Activated T-helper 9 cell treated with anti-CD3 and anti-CD28 coated beads, Interleukin-2, amount 50 U/mL, for 16 hours (primary cell): ENCODE results near the gene AGAP3.

Source experiments
- DNase-seq: peaks from one replicate; pipeline ENCODE4 v3.0.0-alpha.2; 2020; ENCODE audit warnings: low read depth

AGAP3 gene

DNA sequence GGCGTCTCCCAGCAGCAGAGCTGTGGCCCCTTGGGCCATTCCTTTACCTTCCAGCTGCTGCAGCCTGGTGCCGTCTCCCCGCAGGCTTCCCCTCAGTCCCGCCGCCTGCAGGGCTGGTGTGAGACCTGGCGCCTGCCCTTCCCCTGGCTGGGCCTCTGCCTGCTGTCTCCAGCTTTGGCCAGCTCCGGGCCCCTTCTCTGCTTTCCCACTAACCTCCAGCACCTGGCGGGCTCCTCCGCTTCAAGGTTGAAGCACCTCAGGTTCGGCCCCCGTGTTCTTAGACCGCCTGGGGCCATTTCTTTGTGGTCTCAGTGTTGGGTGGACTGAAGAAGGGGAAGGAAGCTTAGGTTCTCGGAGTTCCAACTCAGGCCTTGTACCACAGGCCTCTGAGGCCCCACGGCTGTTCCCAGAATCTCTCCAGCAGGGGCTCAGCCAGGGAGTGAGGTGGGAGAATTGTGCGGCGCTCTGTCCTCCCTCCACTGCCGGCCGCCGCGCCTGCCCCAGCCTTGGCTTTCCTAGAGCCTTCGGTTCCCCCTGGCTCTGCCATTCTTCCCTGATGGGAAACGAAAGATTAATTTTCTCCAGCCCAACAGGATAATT, 50.9 kb downstream of the AGAP3 start:
- no peak for DNase-seq

DNA sequence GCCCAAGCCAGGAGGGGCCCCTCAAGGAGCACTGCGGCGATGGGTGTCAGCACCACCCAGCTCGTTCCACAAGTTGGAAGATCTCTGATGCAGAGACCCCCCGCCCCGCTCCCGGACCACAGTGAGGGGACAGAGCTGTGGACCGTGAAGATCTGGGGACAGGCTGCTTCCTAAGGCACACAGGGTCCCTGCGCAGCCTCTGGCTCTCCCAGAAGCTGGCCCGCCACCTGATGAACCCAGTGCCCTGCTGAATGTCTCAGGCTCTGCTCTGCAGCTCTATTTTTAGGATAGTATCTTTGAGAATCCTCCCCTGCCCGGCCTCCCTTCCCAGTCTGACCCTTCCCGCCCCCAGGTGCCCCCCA, 51.5 kb downstream of the AGAP3 start:
- no peak for DNase-seq

GRCh38 chr7:151138153-151138851, 52.0 kb downstream of the AGAP3 start:
- DNase-seq: no peak

DNA sequence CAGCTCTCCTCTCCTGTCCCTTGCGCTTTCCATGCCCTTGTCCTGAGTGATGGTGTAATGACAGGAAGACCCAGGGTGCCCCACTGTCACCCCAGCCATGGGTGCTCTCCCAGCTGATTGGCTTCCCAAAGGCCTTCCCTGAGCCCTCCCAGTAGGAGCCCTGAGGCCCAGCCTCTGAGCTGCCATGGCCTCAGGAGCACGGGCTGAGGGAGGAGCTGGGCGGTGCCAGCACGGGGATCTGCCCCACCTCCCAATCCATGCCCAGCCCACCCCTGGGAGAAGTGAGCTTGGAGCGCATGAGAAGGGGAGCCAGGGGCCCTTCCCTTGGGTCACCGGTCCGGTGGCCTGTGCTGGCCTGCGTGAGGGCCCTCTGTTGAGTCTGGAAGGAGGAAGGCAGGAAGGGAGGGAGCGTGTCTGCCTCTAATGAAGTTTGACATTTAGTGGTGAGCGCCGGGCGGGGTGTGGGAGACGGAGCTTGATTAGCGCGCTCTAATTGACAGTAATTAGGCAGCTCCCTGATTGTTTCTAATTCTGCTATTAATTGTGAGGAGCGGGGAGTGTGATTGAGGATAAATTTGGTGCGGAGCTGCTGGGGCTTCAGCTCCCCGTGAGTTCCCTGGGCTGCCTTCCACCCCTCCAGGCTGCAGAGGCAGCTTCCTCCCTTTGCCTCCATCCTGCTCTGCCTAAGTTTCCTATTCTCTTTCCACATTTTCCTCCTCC, 53.0 kb downstream of the AGAP3 start:
- no peak for DNase-seq

DNA sequence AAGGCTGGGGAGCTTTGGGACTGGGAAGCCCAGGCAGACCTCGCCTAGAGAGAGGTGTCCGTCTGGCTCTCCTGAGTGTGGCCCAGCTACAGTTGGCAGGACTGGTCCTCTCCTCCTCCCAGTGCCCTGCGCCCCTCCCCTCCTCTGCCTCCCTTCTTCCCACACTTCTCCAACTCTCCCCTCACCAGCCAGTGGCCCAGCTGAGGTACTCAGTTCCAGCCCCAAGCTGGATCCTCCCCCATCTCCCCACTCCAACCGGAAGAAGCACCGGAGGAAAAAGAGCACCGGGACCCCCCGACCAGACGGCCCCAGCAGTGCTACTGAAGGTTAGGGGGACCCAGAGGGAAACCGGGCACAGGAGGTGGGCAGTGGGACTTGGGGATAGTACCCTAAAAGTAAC, 53.5 kb downstream of the AGAP3 start:
- DNase-seq: no peak

GRCh38 chr7:151140826-151141225, 54.6 kb downstream of the AGAP3 start:
- DNase-seq: no peak

DNA sequence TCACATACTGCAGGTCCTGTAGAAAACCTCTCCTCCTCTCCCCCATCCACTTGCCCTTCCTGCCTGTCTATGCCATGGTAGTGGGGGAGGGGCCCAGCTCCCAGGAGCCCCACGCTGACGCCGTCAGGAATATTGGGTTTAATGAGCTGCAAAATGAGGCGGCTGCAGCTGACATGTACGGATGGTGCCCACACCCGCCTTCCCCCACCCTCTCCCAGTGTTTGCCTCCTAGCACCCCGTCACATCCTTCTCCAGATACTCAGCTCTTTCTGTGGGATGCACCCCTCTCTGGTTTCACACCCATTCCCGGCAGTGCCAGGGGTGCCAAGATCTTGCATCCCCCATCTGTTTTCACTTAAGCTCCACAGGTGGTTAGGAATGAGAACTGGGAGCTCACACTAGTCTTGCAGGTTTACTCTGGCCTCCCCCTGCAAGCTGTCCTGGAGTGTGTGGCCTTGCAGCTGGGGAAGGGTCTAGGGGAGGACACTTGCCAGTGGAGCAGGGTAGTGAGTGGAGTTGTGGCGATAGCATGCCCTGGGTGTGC, 55.1 kb downstream of the AGAP3 start:
- no peak for DNase-seq

GRCh38 chr7:151141855-151142685, 55.8 kb downstream of the AGAP3 start:
- no peak for DNase-seq

GRCh38 chr7:151142686-151143040, 56.4 kb downstream of the AGAP3 start:
- DNase-seq: no peak

- no peak for DNase-seq
Observed at GRCh38 chr7:151143261-151144015, 57.2 kb downstream of the AGAP3 start.

DNA sequence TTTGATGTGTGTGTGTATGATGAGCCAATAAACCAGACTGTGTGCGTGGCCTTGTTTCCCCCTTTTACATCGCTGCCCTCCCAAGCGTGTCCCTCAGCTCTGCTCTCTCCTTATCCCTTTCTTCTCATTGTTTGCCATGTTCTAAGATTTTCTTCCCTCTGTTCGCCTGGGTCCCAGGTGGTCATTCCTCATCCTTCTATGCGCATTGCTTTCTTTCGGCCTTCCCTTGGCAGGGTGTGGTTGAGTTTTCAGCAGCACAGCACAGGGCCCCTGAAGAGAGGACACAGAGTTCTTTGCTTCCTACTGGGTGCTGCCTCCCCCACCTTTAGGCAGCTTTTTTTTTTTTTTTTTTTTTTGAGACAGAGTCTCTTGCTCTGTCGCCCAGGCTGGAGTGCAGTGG, 58.1 kb downstream of the AGAP3 start:
- no peak for DNase-seq

DNA sequence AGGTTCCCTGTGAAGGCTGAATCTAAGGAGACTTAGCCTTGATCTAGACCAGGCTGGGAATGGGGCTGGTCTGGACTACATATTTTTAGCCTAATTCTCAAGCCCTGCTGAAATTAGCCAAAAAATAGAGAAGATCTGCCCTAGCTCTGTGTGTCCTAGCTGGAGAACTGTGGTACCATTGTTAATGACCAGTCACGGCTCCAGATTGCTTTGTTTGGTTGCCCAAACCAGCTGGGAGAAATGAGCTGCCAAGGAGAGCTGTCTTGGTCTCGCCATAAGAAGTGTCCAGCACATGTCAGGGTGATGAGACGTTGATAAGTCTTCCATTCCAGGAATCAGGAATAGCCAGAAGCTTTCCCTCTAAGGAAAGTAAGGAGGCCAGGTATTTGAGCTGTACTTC, 60.5 kb downstream of the AGAP3 start:
- no peak for DNase-seq

DNA sequence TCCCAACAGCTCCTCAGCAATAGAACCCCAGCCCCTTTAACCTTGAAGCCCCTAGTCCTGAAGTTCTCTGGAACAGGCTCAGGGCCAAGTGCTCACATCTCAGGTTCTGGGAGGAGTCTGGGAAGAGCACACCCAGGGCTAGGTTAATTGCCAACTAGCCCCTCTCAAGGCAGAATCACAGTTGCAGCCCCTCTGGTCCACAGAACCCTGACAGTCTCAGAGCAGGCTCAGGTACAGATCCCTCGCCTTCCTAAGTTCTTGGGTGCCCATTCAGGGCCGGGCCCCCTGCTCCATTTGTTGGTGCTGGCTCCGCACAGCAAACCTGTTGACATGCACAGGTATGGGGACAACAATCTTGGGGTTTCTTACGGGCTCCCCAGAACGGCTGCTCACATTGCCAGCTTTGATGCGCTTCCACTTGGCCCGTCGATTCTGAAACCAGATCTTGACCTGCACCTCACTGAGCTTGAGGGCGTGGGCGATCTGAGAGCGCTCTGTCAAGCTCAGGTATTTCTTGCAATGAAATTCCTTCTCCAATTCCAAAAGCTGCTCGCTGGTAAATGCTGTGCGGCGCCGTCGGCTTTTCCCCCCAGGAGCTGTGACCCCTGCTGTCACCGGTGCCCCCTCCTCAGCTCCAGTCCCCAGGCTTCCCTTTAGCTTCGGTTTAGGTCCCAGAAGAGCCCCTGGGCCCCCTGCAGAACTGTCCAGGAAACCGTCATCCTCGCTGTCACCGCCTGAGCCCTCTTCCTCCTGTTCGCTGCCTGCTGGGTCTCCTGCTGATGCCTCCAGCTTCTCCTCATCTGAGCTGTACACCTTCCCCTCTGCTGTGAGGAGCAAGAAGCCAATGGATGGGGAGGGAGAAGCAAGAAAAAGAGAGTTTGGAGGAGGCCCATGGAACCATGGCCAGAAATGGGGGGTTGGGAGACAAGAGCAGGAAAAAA, 62.3 kb downstream of the AGAP3 start:
- no peak for DNase-seq

DNA sequence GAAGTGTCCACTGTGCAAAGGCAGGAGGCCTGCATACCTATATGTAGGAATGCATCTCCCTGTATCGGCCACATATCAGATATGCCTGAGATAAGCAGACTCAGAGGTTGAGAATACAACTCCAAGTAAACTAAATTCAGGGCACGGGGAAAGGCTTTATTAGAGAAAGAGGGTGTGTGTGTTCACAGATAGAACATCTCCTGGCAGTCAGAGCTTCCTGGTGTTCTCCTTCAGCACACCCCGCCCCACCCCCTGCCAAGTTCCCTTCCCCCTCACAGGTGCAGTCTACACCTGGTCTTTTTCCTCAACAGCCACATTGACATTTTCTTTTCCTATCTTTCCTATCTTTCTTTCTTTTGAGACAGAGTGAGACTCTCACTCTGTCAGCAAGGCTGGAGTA, 64.1 kb downstream of the AGAP3 start:
- DNase-seq: no peak

DNA sequence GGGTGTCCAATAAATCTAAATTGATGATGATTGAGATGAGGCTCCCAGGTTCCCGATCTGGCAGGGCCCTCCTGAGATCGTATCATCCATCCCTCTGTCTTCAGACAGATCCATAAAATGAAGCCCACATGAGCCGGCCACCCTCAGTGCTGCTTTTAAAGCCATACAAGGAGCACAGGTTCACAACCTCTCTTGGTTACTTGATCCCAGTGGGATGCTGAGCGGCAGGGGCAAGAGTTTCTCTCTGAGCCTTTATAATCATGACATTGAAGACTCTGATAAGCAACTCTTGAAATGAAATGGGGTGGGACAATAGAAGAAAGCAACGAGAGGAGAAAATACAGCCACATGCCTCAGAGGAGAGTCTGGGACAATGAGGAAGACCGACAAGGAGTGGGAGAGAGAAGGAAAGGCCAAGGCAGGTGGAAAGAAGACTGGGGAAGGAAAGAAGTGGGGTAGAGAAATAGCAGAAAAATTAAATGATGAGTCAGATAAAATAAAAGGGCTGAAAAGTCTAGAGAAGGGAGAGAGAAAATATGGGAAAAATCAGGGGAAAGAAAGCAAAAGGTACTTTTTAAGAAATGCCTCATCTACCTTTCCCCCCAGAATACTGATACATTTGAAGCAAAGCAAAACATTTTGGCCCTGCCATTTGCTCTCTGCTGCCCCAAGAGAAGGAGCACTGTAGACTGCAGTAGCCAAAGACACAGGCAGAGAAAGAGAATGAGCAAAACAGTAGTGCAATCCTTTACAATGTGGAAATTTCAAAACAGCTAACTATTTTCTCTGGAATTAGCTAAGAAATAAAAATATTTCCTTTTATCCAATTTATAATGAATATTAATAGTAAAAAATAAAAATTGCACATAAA, 66.6 kb downstream of the AGAP3 start:
- DNase-seq: no peak

GRCh38 chr7:151157645-151158329, 71.5 kb downstream of the AGAP3 start:
- DNase-seq: no peak

GRCh38 chr7:151161757-151162156, 75.5 kb downstream of the AGAP3 start:
- DNase-seq: no peak

- no peak for DNase-seq
Observed at GRCh38 chr7:151166629-151167196, 80.4 kb downstream of the AGAP3 start.
